HepG2 (cell line): Measurements from ENCODE around the gene LTK. TPM values are rescaled to one million over a fixed set of nuclear protein-coding genes. Genes with fewer than 3 reads are reported as not detected.

Experiments used
- ATM ChIP-seq: fragments of 450-650 bp; IDR thresholded peaks from 2 replicates; pipeline ENCODE4 v1.7.1; 2017; ENCODE audit warnings: mild to moderate bottlenecking, borderline replicate concordance
- BATF2 ChIP-seq: sonication (generic); formaldehyde crosslinking; IDR thresholded peaks from 2 replicates; pipeline ENCODE4 v1.8.0; 2022; ENCODE audit warnings: mild to moderate bottlenecking, missing genetic modification reagents, moderate library complexity
- DR1 ChIP-seq: sonication (generic); formaldehyde crosslinking; IDR thresholded peaks from 2 replicates; pipeline ENCODE4 v1.8.0; 2021; ENCODE audit warnings: mild to moderate bottlenecking, missing genetic modification reagents, inconsistent platforms
- KLF12 ChIP-seq: sonication (generic); formaldehyde crosslinking; IDR thresholded peaks from 2 replicates; pipeline ENCODE4 v1.4.0; 2020; ENCODE audit warnings: missing genetic modification reagents, borderline replicate concordance
- KLF9 ChIP-seq: IDR thresholded peaks from 2 replicates; pipeline ENCODE4 v1.6.1; 2016; ENCODE audit warnings: low read depth
- MED8 ChIP-seq: sonication (generic); formaldehyde crosslinking; IDR thresholded peaks from 2 replicates; pipeline ENCODE4 v1.8.1; 2023; ENCODE audit warnings: mild to moderate bottlenecking, missing genetic modification reagents; ENCODE audit not compliant: insufficient replicate concordance
- MEIS1 ChIP-seq: sonication (generic); formaldehyde crosslinking; IDR thresholded peaks from 2 replicates; pipeline ENCODE4 v1.9.0; 2021; ENCODE audit warnings: mild to moderate bottlenecking, missing genetic modification reagents, moderate library complexity, borderline replicate concordance
- MZF1 ChIP-seq: sonication (generic); formaldehyde crosslinking; IDR thresholded peaks from 2 replicates; pipeline ENCODE4 v1.8.1; 2023; ENCODE audit warnings: mild to moderate bottlenecking, missing genetic modification reagents, borderline replicate concordance
- NFAT5 ChIP-seq: sonication (generic); formaldehyde crosslinking; IDR thresholded peaks from 2 replicates; pipeline ENCODE4 v1.4.0; 2020; ENCODE audit warnings: missing genetic modification reagents
- RBAK ChIP-seq: sonication (generic); formaldehyde crosslinking; IDR thresholded peaks from 2 replicates; pipeline ENCODE4 v1.5.1; 2020; ENCODE audit warnings: mild to moderate bottlenecking, missing genetic modification reagents
- TCF12 ChIP-seq, 2 experiments: fragments of 450-650 bp in 1 of 2; sonication (generic) in 1 of 2; formaldehyde crosslinking in 1 of 2; IDR thresholded peaks; 2 replicates each; pipeline versions ENCODE4 v1.6.1 to v1.8.0; 2017 to 2022; ENCODE audit warnings: antibody characterized with exemption in 1 of 2, mild to moderate bottlenecking in 1 of 2, missing genetic modification reagents in 1 of 2, moderate library complexity in 1 of 2
- ZBTB20 ChIP-seq: sonication (generic); formaldehyde crosslinking; IDR thresholded peaks from 2 replicates; pipeline ENCODE4 v1.8.1; 2023; ENCODE audit warnings: missing genetic modification reagents, low read depth, mild to moderate bottlenecking, borderline replicate concordance
- ZNF276 ChIP-seq: sonication (generic); formaldehyde crosslinking; IDR thresholded peaks from 2 replicates; pipeline ENCODE4 v1.4.0; 2020; ENCODE audit warnings: mild to moderate bottlenecking, low read depth, missing genetic modification reagents
- ZNF33A ChIP-seq: sonication (generic); formaldehyde crosslinking; IDR thresholded peaks from 2 replicates; pipeline ENCODE4 v1.5.1; 2020; ENCODE audit warnings: missing genetic modification reagents, mild to moderate bottlenecking, moderate library complexity, borderline replicate concordance
- ZNF513 ChIP-seq: sonication (generic); formaldehyde crosslinking; conservative IDR thresholded peaks from 2 replicates; pipeline ENCODE4 v1.5.0; 2020; ENCODE audit warnings: missing genetic modification reagents
- ZNF567 ChIP-seq: sonication (generic); formaldehyde crosslinking; IDR thresholded peaks from 2 replicates; pipeline ENCODE4 v1.8.1; 2023; ENCODE audit warnings: mild to moderate bottlenecking, missing genetic modification reagents, borderline replicate concordance
- polyA plus RNA-seq, 8 experiments: library from polyadenylated mRNA; depleted of rRNA in 3 of 8; stranded (reverse) in 7 of 8; unstranded in 1 of 8; fragments of >200 nt; fragmentation: Illumina TruSeq in 4 of 8; extraction: Trizol in 4 of 8; gene quantifications; 2 replicates each; pipeline versions ENCODE4 v1.2.1 to v1.2.3, GENCODE V29; 2011 to 2016; ENCODE audit warnings: low read depth in 4 of 8, missing spikeins in 1 of 8, mixed read lengths in 1 of 8; ENCODE audit not compliant: insufficient read depth in 1 of 8
- total RNA-seq, 5 experiments: library from RNA; depleted of rRNA; stranded (reverse); fragments of >200 nt; fragmentation: Illumina TruSeq; extraction: Trizol; gene quantifications; 2 replicates each; pipeline ENCODE4 v1.2.3, GENCODE V29; 2016; ENCODE audit warnings: low read depth in 1 of 5
- TF ChIP-seq, protein P1 (sequence below): sonication (generic); formaldehyde crosslinking; IDR thresholded peaks from 2 replicates; pipeline ENCODE4 v1.9.0; 2021; ENCODE audit warnings: missing genetic modification reagents, borderline replicate concordance

Gene LTK
- total and polyA plus RNA-seq, 2 of the 13 experiments (the other 11 are each of a cell fraction or from before 2014, with no cell fraction given) = 0.01 TPM; not detected in 1

- TF ChIP-seq NFAT5 (CRISPR knock-in tag) (0 out of 2 replicates have a peak, but pooled peaks have one; percentile 64), MZF1 (CRISPR knock-in tag) (0 out of 2 replicates have a peak, but pooled peaks have one; percentile 35), KLF9 (0 out of 2 replicates have a peak, but pooled peaks have one; percentile 39), BATF2 (CRISPR knock-in tag) (peak; percentile 61; the same call in 1 of the 2 replicates), TCF12 (IDR thresholded peaks at IDR 0.05) (no peak), TCF12 (CRISPR knock-in tag; IDR thresholded peaks at IDR 0.05) (no peak), ATM (no peak), RBAK (no peak), ZBTB20 (CRISPR knock-in tag) (peak; percentile 27; the same call in 1 of the 2 replicates), MED8 (CRISPR knock-in tag) (no peak), ZNF567 (no peak), ZNF276 (CRISPR knock-in tag) (no peak), MEIS1 (CRISPR knock-in tag) (no peak), ZNF513 (CRISPR knock-in tag) (no peak), ZNF33A (no peak), KLF12 (0 out of 2 replicates have a peak, but pooled peaks have one; percentile 47), DR1 (no peak)
- TF ChIP-seq, protein P1, sequence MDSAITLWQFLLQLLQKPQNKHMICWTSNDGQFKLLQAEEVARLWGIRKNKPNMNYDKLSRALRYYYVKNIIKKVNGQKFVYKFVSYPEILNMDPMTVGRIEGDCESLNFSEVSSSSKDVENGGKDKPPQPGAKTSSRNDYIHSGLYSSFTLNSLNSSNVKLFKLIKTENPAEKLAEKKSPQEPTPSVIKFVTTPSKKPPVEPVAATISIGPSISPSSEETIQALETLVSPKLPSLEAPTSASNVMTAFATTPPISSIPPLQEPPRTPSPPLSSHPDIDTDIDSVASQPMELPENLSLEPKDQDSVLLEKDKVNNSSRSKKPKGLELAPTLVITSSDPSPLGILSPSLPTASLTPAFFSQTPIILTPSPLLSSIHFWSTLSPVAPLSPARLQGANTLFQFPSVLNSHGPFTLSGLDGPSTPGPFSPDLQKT (CRISPR knock-in tag) = no peak
Measured at GRCh38 chr15:41494190-41494921, 19.3 kb downstream of the LTK start (continued).
